ENCODE data around the gene AADACL2. TPM values are rescaled to one million over a fixed set of nuclear protein-coding genes. Genes with fewer than 3 reads are reported as not detected.

AADACL2 gene
- total and polyA plus RNA-seq, 2 experiments from 2014 or later = not detected

DNA sequence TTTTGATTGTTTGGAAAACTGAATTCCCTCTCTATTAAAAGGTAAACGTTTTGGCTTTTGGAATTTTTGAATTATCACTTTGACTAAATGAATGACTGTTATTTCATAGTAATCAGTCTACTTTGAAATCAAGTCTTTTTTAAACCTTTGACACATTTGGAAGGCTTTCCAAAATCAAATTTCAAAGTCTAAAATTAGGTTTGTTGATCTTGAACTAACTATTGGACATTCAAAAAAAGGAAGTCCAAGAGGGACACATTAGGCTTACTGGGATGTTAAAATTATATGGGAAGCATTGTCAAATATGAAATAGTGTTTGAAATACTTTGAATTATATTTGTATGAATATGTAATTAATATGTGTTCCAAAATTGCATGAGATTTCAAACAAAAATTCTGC is 45.2 kb upstream of the AADACL2 start:
- Histone ChIP-seq H3K9me2 (ENCODE audit: insufficient read depth) (0 out of 2 replicates have a peak, but pooled peaks cover 8% of the 10 kb centered on the region), H3K4me1 (ENCODE audit: insufficient read depth) (no peaks in the 10 kb centered on the region), H3F3A (replicated peaks; ENCODE audit: low read depth) (no peaks in the 10 kb centered on the region), H3K27me3 (ENCODE audit: insufficient read depth) (no peaks in the 10 kb centered on the region), H3K4me3 (no peak overlapping the region), H3K36me3 (ENCODE audit: insufficient read depth) (no peaks in the 10 kb centered on the region), H3K4me2 (no peak overlapping the region), H2AFZ (no peak overlapping the region), H4K20me1 (replicated peaks; ENCODE audit: insufficient read depth) (no peaks in the 10 kb centered on the region), H3K27ac (ENCODE audit: low read depth) (no peak overlapping the region), H3K79me2 (replicated peaks; ENCODE audit: insufficient read depth) (no peaks in the 10 kb centered on the region)
- H3K4me3 Mint-ChIP-seq = no peak overlapping the region
- no peak overlapping the region for H3K27ac Mint-ChIP-seq
- ATAC-seq = no peak
- H3K36me3 Mint-ChIP-seq (ENCODE audit: low read depth) = no peaks in the 10 kb centered on the region
- no peaks in the 10 kb centered on the region; the same call in 2 of the 3 replicates for H3K9me3 Mint-ChIP-seq
- TF ChIP-seq EZH2phosphoT487 (IDR thresholded peaks at IDR 0.05; ENCODE audit: unreplicated experiment) (no peak), JUNB (IDR thresholded peaks at IDR 0.05; ENCODE audit: unreplicated experiment) (no peak), ZNF114 (CRISPR knock-in tag; IDR thresholded peaks at IDR 0.05) (no peak), POLR2AphosphoS5 (IDR thresholded peaks at IDR 0.05; ENCODE audit: low read depth) (no peak), EZH2 (IDR thresholded peaks at IDR 0.05; ENCODE audit: low read depth, unreplicated experiment) (no peak), CREB1 (CRISPR knock-in tag; IDR thresholded peaks at IDR 0.05; ENCODE audit: low read depth) (no peak), ZNF331 (CRISPR knock-in tag; IDR thresholded peaks at IDR 0.05; ENCODE audit: low read depth) (no peak)
- TF ChIP-seq, protein P1, sequence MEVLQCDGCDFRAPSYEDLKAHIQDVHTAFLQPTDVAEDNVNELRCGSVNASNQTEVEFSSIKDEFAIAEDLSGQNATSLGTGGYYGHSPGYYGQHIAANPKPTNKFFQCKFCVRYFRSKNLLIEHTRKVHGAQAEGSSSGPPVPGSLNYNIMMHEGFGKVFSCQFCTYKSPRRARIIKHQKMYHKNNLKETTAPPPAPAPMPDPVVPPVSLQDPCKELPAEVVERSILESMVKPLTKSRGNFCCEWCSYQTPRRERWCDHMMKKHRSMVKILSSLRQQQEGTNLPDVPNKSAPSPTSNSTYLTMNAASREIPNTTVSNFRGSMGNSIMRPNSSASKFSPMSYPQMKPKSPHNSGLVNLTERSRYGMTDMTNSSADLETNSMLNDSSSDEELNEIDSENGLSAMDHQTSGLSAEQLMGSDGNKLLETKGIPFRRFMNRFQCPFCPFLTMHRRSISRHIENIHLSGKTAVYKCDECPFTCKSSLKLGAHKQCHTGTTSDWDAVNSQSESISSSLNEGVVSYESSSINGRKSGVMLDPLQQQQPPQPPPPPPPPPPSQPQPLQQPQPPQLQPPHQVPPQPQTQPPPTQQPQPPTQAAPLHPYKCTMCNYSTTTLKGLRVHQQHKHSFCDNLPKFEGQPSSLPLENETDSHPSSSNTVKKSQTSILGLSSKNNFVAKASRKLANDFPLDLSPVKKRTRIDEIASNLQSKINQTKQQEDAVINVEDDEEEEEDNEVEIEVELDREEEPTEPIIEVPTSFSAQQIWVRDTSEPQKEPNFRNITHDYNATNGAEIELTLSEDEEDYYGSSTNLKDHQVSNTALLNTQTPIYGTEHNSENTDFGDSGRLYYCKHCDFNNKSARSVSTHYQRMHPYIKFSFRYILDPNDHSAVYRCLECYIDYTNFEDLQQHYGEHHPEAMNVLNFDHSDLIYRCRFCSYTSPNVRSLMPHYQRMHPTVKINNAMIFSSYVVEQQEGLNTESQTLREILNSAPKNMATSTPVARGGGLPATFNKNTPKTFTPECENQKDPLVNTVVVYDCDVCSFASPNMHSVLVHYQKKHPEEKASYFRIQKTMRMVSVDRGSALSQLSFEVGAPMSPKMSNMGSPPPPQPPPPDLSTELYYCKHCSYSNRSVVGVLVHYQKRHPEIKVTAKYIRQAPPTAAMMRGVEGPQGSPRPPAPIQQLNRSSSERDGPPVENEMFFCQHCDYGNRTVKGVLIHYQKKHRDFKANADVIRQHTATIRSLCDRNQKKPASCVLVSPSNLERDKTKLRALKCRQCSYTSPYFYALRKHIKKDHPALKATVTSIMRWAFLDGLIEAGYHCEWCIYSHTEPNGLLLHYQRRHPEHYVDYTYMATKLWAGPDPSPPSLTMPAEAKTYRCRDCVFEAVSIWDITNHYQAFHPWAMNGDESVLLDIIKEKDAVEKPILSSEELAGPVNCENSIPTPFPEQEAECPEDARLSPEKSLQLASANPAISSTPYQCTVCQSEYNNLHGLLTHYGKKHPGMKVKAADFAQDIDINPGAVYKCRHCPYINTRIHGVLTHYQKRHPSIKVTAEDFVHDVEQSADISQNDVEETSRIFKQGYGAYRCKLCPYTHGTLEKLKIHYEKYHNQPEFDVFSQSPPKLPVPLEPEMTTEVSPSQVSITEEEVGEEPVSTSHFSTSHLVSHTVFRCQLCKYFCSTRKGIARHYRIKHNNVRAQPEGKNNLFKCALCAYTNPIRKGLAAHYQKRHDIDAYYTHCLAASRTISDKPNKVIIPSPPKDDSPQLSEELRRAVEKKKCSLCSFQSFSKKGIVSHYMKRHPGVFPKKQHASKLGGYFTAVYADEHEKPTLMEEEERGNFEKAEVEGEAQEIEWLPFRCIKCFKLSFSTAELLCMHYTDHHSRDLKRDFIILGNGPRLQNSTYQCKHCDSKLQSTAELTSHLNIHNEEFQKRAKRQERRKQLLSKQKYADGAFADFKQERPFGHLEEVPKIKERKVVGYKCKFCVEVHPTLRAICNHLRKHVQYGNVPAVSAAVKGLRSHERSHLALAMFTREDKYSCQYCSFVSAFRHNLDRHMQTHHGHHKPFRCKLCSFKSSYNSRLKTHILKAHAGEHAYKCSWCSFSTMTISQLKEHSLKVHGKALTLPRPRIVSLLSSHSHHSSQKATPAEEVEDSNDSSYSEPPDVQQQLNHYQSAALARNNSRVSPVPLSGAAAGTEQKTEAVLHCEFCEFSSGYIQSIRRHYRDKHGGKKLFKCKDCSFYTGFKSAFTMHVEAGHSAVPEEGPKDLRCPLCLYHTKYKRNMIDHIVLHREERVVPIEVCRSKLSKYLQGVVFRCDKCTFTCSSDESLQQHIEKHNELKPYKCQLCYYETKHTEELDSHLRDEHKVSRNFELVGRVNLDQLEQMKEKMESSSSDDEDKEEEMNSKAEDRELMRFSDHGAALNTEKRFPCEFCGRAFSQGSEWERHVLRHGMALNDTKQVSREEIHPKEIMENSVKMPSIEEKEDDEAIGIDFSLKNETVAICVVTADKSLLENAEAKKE (CRISPR knock-in tag; IDR thresholded peaks at IDR 0.05) = no peak
- TF ChIP-seq, protein P2, sequence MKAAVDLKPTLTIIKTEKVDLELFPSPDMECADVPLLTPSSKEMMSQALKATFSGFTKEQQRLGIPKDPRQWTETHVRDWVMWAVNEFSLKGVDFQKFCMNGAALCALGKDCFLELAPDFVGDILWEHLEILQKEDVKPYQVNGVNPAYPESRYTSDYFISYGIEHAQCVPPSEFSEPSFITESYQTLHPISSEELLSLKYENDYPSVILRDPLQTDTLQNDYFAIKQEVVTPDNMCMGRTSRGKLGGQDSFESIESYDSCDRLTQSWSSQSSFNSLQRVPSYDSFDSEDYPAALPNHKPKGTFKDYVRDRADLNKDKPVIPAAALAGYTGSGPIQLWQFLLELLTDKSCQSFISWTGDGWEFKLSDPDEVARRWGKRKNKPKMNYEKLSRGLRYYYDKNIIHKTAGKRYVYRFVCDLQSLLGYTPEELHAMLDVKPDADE (IDR thresholded peaks at IDR 0.05) = no peak
- TF ChIP-seq, protein P3, sequence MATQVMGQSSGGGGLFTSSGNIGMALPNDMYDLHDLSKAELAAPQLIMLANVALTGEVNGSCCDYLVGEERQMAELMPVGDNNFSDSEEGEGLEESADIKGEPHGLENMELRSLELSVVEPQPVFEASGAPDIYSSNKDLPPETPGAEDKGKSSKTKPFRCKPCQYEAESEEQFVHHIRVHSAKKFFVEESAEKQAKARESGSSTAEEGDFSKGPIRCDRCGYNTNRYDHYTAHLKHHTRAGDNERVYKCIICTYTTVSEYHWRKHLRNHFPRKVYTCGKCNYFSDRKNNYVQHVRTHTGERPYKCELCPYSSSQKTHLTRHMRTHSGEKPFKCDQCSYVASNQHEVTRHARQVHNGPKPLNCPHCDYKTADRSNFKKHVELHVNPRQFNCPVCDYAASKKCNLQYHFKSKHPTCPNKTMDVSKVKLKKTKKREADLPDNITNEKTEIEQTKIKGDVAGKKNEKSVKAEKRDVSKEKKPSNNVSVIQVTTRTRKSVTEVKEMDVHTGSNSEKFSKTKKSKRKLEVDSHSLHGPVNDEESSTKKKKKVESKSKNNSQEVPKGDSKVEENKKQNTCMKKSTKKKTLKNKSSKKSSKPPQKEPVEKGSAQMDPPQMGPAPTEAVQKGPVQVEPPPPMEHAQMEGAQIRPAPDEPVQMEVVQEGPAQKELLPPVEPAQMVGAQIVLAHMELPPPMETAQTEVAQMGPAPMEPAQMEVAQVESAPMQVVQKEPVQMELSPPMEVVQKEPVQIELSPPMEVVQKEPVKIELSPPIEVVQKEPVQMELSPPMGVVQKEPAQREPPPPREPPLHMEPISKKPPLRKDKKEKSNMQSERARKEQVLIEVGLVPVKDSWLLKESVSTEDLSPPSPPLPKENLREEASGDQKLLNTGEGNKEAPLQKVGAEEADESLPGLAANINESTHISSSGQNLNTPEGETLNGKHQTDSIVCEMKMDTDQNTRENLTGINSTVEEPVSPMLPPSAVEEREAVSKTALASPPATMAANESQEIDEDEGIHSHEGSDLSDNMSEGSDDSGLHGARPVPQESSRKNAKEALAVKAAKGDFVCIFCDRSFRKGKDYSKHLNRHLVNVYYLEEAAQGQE (IDR thresholded peaks at IDR 0.05; ENCODE audit: unreplicated experiment) = no peak
- TF ChIP-seq, protein P4, sequence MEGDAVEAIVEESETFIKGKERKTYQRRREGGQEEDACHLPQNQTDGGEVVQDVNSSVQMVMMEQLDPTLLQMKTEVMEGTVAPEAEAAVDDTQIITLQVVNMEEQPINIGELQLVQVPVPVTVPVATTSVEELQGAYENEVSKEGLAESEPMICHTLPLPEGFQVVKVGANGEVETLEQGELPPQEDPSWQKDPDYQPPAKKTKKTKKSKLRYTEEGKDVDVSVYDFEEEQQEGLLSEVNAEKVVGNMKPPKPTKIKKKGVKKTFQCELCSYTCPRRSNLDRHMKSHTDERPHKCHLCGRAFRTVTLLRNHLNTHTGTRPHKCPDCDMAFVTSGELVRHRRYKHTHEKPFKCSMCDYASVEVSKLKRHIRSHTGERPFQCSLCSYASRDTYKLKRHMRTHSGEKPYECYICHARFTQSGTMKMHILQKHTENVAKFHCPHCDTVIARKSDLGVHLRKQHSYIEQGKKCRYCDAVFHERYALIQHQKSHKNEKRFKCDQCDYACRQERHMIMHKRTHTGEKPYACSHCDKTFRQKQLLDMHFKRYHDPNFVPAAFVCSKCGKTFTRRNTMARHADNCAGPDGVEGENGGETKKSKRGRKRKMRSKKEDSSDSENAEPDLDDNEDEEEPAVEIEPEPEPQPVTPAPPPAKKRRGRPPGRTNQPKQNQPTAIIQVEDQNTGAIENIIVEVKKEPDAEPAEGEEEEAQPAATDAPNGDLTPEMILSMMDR (conservative IDR thresholded peaks at IDR 0.05; ENCODE audit: low read depth in 2 of 2) = no peak
- H3K4me1 Mint-ChIP-seq = peaks cover 7% of the 10 kb centered on the region; the same call in 2 of the 3 replicates
- DNase-seq (ENCODE audit: low spot score) = no peak
- H3K27me3 Mint-ChIP-seq (ENCODE audit: insufficient read depth, low read depth, poor library complexity) = no peaks in the 10 kb centered on the region
